GM04504 (cell line): Measurements from ENCODE around the gene AP1G1.
"Not testable (repeated sequence)": the region's sequence is repeated elsewhere in the genome, so short reads cannot be mapped to it uniquely, and the experiment has no call there.

ENCODE experiments used
- DNase-seq: peaks from one replicate; pipeline ENCODE4 v3.0.0-alpha.2; 2012; ENCODE audit warnings: low read depth

Gene AP1G1

GRCh38 chr16:71807905-71808592, 585 bp downstream of the AP1G1 start:
- peak; percentile 19 for DNase-seq

DNA sequence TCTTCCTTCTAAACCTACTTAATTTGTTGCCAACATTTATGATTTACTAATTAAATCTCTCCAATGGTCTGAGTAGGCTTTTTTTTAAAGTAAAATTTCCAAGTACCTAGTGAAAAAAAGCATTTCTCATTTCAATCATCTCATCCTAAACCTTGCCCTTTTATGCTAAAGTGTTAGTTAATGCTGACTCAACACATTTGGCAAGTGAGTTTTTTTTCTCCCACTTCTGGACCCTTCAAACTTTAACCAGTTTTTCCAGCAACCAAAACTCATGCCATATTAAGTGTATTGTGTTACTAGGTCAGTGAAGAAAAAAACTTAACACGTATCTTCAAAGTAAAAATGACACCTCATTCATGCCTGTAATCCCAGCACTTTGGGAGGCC, 5.3 kb downstream of the AP1G1 start:
- no peak for DNase-seq

DNA sequence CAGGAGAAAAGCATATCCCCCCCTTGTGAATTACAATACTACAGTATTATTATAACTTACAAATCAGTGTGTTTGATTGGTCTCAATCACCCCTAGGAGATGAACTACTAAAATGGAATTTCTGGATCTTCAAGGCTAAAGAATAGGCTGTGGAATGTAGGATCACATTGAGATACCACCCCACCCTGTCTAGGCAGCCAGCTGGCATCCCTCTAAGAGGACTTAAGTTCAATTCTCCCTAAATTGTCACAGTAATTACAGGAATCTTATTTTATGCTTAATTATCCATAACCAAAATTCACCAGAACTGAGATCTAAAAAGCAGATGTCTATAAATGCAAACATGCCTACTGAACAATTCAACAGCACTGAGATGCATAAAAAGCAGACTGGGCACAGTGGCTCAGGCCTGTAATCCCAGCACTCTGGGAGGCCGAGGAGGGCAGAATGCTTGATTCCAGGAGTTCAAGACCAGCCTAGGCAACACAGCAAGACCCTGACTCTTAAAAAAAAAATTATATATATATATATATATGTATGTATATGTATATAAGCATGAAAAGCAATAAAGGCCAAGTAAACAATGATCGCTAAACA, 12.0 kb downstream of the AP1G1 start:
- DNase-seq, result no peak

GRCh38 chr16:71794943-71795342, 13.7 kb downstream of the AP1G1 start:
- DNase-seq, result no peak

GRCh38 chr16:71794018-71794417, 14.6 kb downstream of the AP1G1 start:
- DNase-seq, result no peak

DNA sequence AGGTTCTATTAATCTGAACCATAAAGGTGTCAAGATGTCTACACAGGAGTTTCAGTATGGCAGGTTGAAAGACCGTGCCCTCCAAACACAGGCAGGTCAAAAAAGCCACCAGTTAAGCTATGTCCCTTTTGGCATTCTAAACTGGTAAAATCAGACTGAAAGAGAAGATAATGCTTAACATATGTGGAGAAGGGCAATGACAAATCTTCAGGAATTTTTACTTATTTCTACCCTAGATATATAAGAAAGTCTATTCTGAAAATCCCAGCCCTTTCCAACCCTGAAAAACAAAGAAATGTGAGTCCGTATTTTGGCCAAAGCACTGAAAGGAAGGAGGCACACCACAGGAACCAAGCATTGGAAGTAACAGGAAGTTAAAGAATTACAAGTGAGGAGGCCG, 16.5 kb downstream of the AP1G1 start:
- peak; percentile 3 for DNase-seq

DNA sequence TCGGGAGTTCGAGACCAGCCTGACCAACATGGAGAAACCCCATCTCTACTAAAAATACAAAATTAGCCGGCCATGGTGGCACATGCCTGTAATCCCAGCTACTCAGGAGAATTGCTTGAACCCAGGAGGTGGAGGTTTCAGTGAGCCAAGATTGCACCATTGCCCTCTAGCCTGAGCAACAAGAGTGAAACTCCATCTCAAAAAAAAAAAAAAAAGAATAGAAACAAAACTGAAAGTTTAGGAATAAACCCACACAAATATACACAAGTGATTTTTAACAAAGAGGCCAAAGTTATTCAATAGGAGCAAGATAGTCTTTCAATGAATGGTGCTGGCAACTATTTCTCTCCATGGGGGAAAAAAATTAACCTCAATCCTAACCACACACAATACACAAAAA, 18.3 kb downstream of the AP1G1 start:
- DNase-seq, result not testable (repeated sequence)

GRCh38 chr16:71789136-71789535, 19.5 kb downstream of the AP1G1 start:
- DNase-seq, result no peak

DNA sequence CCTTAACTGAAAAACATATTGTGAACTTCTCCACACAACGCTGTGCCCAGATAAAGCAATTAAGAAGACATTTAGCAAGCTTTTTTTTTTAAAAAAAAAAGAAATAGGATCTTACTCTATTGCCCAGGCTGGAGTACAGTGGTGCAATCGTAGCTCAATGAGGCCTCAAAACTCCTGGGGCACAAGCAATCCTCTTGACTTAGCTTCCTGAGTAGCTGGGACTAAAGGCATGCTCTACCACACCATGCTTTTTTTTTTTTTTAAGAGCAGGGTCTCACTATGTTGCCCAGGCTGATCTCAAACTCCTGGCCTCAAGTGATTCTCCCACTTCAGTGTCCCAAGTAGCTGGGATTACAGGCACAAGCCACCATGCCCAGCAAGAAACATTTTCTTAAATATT, 20.1 kb downstream of the AP1G1 start:
- DNase-seq, result no peak

DNA sequence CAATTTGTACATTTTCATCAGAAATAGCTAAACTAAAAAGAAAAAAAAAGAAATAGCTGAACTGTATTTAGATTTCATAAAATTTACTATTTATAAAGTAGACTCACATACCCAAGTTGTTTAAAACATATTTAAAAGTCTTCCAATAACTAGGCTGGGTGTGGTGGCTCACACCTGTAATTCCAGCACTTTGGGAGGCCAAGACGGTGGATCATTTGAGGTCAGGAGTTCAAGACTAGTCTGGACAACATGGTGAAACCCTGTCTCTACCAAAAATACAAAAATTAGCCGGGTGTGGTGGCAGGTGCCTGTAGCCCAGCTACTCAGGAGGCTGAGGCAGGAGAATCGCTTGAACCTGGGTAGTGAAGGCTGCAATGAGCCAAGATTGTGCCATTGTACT, 23.5 kb downstream of the AP1G1 start:
- DNase-seq, result not testable (repeated sequence)

DNA sequence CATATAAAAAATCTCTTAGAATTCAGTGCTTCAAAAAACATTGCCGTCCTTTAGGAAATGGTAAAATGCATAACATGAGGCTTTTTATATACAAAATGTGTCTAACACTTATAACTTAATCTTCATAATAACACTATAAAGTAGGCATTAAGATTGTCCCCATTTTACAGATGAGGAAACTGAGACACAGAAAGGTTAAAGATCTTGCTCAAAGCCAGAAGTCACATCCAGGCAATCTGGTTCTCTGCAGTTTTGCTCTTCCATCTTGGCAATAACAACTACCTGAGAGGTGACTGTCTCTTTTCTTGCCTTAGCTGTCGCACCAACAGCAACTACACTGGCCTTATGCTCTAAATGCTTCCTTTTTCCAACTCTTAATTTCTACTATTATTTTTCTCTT, 24.5 kb downstream of the AP1G1 start:
- no peak for DNase-seq

DNA sequence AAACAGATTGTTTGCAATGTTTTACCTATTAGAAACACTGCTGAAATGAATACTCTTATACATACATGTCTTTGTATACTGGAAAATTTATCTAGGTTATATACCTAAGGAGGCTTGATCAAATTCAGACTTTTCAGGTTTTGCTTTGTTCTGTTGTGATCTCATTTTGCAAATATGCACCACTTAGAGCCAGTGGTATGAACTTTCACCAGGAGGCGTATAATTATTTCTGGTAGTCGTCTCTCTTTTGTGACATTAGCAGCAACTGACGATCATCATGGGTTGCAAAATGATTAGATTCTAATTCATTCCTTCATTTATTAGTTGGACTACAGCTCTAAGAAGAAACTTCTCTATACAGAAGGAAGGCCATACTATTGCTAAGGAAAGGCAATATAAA, 26.9 kb downstream of the AP1G1 start:
- DNase-seq, result no peak

DNA sequence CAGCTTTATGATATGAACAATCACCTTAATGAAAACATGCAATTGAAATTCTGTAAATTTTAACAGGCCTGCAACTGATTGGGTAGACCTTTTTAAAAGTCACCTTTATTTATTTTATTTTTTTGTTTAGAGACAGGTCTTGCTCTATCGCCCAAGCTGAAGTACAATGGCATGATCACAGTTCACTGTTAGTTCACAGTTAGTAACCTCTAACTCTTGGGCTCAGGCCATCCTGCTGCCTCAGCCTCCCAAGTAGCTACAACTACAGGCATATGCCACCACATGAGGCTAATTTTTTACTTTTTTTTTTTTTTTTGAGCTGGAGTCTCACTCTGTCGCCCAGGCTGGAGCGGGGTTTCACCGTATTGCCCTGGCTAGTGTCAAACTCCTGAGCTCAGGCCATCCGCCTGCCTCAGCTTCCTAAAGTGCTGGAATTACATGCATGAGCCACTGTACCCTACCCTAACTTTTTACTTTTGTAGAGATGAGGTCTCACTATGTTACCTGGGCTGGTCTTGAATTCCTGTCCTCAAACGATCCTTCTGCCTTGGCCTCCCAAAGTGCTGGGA, 28.0 kb downstream of the AP1G1 start:
- no peak for DNase-seq

GRCh38 chr16:71778780-71779179, 29.9 kb downstream of the AP1G1 start:
- DNase-seq, result no peak

DNA sequence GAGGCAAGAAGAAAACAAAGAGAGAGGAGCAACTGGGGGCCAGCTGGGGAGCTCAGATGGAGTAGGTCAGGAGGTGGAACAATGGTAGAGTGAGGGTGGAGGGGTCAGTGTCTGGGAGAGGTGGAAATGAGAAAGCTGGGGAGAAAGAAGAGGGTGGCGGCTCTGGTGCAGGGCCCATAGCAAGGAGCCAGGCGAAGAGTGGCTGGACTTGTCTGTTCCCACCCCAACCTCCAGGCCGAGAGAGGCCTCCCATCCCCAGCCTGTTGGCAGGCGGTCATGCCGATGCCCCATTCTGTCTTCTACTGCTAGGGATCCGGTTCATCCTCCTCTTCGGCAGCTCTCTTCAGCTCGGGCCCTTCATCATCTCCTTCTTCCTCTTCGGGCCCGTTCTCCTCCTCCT, 31.3 kb downstream of the AP1G1 start:
- no peak for DNase-seq

DNA sequence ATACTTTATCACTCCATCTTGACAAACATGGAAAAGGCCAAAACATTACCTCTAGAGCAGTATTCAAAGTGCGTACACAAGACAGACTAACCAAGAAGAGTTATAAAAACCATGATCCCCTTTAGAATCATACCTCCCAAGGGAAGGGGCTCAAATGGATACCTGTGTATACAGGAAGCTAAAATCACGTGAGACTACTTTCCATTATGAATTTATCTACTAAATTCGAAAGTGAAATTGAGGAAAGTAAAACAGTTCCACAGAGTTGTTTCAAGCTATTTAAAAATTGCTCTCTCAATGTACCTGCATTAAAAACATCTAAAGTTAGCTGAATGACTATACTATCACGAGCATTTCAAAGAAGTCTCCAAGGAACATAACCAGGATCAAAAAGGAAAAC, 32.7 kb downstream of the AP1G1 start:
- no peak for DNase-seq

DNA sequence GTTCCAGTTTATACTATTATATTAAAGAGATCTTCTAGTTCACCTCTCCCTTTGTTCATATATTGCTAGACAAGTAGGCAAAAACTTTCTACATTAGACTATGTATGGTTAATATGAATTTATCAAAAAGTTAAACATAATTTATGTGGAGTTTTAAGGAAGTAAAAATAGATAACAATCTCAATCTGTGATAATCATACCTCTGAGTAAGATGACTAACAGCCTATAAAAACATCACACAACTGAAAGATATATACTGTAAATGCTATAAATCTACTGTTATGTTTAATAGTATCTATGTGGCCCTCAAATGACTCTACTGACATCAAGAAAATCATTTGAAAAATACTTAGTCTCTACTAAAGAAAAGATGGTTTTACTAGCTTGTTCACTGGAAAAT, 37.1 kb downstream of the AP1G1 start:
- DNase-seq, result no peak

- no peak for DNase-seq
Measured at GRCh38 chr16:71769222-71769621, 39.4 kb downstream of the AP1G1 start.

DNA sequence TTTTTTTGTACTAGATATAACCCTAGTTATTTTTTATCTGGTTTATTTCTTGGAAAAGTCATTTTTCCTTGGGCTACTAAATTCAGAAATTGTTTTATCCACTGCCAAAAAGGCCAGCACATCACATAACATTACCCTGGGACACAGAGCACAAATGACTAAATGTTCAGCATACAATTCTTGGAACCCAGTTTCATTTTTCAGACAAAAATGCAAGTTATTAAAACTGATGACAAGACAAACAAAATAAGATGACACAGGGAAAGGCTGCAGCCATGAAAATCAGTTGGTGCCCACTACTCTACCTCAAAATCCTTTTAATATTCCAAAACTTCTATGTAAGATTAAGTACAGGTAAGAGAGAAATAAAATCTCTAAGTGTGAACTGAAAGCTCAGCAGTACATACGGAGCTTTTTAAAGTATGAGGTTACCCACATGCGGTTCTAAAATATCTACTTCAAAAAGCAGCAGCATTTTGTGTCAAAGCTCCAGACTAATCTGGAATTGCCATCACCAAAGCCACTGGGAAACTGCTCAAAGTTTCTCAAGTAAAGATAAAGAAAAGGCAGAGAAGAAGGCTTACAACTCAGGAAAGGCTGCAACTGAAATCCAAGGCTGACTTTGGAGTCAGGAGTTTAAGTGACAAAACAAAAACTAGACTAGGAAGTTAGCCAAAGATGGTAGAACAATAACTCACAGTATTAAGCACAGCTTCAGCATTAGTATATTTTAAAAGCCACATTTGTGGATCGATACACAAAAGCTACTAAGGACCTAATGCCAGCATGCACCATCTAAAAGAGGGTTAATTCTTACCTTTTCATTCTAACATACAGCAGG, 41.4 kb downstream of the AP1G1 start:
- no peak for DNase-seq

DNA sequence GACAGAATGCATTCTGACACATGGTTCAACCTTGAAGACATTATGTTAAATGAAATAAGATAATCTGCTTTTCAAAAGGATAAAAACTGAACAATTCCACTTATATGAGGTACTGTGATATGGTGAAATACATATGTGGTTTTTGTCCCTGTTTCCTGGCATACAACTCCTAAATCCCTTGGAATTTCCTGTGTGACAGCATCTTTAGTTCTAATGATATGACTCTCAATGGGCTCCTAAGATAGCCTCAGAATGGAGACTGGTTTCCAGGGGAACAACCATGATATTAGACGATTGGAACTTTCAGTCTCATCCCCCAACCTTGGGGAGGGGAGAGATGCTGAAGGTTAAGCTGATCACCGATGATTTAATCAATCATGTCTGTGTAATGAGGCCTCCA, 46.4 kb downstream of the AP1G1 start:
- DNase-seq, result peak; percentile 33

GRCh38 chr16:71761097-71761496, 47.5 kb downstream of the AP1G1 start:
- no peak for DNase-seq

DNA sequence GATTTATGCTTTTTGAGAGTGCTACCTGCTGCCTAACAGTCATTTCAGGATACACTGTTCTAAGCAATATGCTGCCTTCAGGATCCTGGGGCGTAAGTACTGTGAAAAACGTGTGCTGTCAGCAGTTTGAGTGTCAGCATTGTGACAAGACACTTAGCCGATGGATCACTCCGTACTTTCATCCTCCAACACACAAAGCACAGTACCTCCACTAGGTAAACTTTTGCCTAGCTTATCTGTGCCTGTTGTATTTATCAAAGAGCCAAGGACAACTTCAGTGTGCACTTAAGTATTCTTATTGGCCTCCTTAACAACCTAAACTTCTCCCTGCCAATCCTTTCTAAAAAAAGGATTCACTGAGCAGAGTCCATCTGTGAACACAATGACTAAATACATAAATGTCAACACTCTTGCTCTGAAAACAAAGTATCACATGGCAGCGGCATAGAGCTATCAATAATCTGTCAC, 50.3 kb downstream of the AP1G1 start:
- DNase-seq, result no peak

DNA sequence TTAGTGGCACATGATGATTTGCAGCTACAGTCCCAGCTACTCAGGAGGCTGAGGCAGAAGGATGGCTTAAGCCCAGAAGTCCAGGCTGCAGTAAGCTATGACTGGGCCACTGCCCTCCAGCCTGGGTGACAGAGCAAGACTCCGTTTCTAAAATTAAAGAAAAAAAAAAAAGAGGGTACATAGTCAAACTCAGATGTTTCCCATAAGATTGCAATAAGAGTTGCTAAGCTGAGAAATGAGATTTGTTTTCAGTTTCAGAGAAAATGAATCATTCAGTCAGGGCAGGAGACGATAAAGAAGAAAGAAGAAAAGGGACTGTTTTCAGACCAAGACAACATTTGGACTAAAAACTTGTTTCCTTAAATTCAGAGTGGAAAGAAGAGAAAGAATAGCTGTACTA, 54.0 kb downstream of the AP1G1 start:
- no peak for DNase-seq
